Fibroblast of skin of scalp (primary cell): Measurements from ENCODE around the gene DUOXA2.
"Not testable (repeated sequence)": the region's sequence is repeated elsewhere in the genome, so short reads cannot be mapped to it uniquely, and the experiment has no call there.

Source experiments
- DNase-seq: peaks from one replicate; pipeline ENCODE4 v3.0.0-alpha.2; 2013

DUOXA2 gene

GRCh38 chr15:45097466-45097865 lies 16.7 kb upstream of the DUOXA2 start:
- no peak for DNase-seq

GRCh38 chr15:45099549-45100165 lies 14.5 kb upstream of the DUOXA2 start:
- DNase-seq, result no peak

GRCh38 chr15:45100884-45101625 lies 13.1 kb upstream of the DUOXA2 start:
- DNase-seq, result no peak

- no peak for DNase-seq
Measured at GRCh38 chr15:45101749-45102148, 12.4 kb upstream of the DUOXA2 start.

DNA sequence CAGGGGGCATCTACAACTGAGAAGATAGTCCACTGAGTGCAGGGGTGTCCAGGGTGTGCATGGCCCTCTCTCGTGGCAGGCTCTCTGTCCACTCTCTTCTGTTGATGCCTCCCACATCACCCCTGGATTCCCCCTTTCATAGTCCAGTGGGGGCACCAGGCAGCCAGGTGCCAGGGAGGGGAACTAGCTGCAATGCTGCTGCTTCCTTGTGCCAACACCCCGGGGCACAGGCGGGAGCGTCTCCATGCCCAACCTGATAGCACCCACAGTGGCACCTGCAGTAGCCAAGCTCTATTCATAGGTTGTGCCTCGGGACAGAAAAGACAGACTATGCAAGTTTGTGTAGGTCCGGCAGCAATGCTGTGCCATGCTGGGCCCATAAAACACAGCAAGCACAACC lies 11.9 kb upstream of the DUOXA2 start:
- DNase-seq, result no peak

DNA sequence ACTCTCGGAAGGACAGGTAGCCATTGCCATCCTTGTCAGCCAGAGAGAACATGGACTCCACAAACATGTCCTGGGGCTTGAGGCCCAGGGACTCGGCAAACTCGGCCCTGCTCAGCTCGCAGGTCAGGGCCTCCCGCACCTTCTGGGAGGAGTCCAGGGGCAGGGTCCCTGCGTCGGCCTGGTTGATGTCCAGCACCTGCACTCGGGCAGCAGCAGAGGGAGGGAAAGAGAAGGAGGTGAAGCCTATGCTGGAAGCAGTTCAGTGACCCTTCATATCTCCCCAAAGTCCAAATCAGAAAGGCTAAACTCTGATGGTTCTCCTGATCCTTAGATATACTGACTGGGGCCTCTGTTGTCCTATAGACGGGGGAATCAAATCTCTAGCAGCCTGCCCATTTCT lies 10.0 kb upstream of the DUOXA2 start:
- DNase-seq, result not testable (repeated sequence)

- no peak for DNase-seq
Measured at GRCh38 chr15:45105586-45105985, 8.5 kb upstream of the DUOXA2 start.

- DNase-seq, result no peak
Measured at GRCh38 chr15:45106002-45106790, 7.9 kb upstream of the DUOXA2 start.

GRCh38 chr15:45107941-45108630 lies 6.0 kb upstream of the DUOXA2 start:
- DNase-seq, result no peak

- DNase-seq, result no peak
Measured at GRCh38 chr15:45110256-45110820, 3.8 kb upstream of the DUOXA2 start.

- DNase-seq, result no peak
Measured at GRCh38 chr15:45111390-45112142, 2.6 kb upstream of the DUOXA2 start.

- DNase-seq, result no peak
Measured at GRCh38 chr15:45112143-45112590, 2.0 kb upstream of the DUOXA2 start.

DNA sequence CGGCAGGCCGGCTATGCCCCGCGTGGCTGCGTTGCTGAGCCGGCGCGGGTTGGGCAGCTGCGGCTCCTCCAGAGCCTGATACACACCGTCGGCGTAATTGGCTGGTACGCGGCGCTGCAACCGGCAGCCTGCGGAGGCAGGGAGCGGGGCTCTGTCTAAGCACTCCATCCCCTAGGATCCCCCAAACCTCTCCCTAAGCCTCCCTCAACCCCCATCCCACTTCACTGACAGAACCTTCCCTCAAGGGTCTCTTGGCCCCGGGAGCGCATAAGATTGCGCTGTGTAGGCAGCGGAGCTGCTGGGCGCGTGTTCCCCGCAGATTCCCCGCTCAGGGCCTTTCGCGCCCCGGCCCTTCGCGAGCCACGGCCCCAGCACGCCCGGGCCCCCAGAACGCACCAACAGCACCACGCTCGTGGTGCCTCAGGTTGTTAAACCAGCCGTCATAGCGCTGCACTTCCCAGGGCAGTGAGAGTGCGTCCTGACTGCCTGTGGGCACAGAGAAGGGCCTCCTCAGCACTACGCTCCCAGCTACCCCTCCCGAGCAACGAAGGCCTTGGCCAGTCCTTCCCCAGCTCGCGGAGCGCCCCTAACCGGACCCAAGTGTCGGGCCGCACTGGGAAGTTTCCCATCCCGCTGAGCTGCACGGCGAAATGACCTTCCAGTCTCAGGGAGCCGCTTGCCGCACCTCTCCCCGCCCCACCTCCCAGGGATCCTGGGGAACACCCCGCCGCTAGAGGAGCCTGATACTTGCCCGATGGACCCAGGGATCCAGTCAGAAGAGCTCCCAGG lies 1.3 kb upstream of the DUOXA2 start:
- no peak for DNase-seq

GRCh38 chr15:45113380-45113990 lies 641 bp upstream of the DUOXA2 start:
- no peak for DNase-seq

- no peak for DNase-seq
Measured at GRCh38 chr15:45114751-45115085, 592 bp downstream of the DUOXA2 start.

- no peak for DNase-seq
Measured at GRCh38 chr15:45115312-45115820, 1.2 kb downstream of the DUOXA2 start.

GRCh38 chr15:45116006-45116481 lies 1.9 kb downstream of the DUOXA2 start:
- DNase-seq, result no peak

DNA sequence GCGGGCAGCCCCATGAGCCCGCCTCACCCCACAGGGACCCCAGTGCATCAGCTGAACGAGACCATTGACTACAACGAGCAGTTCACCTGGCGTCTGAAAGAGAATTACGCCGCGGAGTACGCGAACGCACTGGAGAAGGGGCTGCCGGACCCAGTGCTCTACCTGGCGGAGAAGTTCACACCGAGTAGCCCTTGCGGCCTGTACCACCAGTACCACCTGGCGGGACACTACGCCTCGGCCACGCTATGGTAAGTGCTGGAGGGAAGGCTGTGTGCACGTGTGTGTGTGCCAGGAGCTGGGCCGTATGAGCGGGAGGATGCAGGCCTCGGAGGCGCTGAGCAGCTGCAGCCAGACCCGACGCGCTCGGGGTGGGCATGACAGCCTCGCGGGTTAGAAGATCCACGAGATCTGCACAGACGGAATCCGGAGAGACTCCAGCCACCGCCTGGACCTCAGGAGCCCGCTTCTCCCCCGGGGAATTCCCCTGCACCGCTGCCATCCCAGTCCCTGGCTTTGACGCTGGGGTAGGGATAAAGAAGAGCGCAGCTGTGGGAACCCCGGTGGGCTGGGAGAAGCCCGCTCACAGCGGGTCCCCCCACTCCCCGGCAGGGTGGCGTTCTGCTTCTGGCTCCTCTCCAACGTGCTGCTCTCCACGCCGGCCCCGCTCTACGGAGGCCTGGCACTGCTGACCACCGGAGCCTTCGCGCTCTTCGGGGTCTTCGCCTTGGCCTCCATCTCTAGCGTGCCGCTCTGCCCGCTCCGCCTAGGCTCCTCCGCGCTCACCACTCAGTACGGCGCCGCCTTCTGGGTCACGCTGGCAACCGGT lies 2.6 kb downstream of the DUOXA2 start:
- no peak for DNase-seq
